Pancreas (tissue), 10 donors: ENCODE results near the gene VDAC1. TPM values are rescaled to one million over a fixed set of nuclear protein-coding genes. Genes with fewer than 3 reads are reported as not detected.

Source experiments
- ATAC-seq, 4 donors: fragments of 200-7000 bp; cut with Tn5 transposase; one replicate each; pipeline versions ENCODE4 v1.8.0 to v1.9.1; 2020; ENCODE audit warnings: mild to moderate bottlenecking in 4 of 4, moderate library complexity in 4 of 4
- DNase-seq, 6 donors: peaks; one replicate each; pipeline ENCODE4 v3.0.0-alpha.2; 2020
- FAIRE-seq: peaks from 2 replicates; lab custom pipeline; 2012; peaks lifted over from hg19 to GRCh38; lab: Jason Lieb, UNC
- H3K27ac ChIP-seq, 4 donors: fragments of 200-600 bp; sonication (generic); 1 replicate in 3 of 4; 2 replicates in 1 of 4; pipeline versions ENCODE4 v1.5.0 to v1.8.0; 2020
- H3K27me3 ChIP-seq, 4 donors: fragments of 200-600 bp; one replicate each; pipeline ENCODE4 v1.8.0; 2021
- H3K36me3 ChIP-seq, 3 donors: fragments of 200-600 bp; sonication (generic) in 1 of 3; one replicate each; pipeline versions ENCODE4 v1.5.0 to v1.8.0; 2020 to 2021
- H3K4me1 ChIP-seq, 3 donors: fragments of 200-600 bp; one replicate each; pipeline ENCODE4 v1.8.0; 2021
- H3K4me3 ChIP-seq, 4 donors: fragments of 200-600 bp; sonication (generic) in 2 of 4; one replicate each; pipeline versions ENCODE4 v1.5.0 to v1.8.0; 2020 to 2021
- H3K9me3 ChIP-seq, 4 donors: fragments of 200-600 bp; one replicate each; pipeline ENCODE4 v1.8.0; 2021
- CTCF ChIP-seq, 4 donors: fragments of 200-600 bp; sonication (generic) in 3 of 4; IDR thresholded peaks; one replicate each; pipeline versions ENCODE4 v1.5.0 to v1.8.0; 2021; ENCODE audit warnings: antibody characterized with exemption in 4 of 4
- WGBS, 2 donors: extraction: QIAGEN DNeasy Blood & Tissue Kit; methylation state at CpG; one replicate each; pipeline ENCODE4 v1.1.7; 2013; 5-methylcytosine and 5-hydroxymethylcytosine counted together
- intact Hi-C, 3 donors: fragments of 100-400 bp; cut with DNase I; formaldehyde crosslinking; loops; one replicate each; pipeline versions ENCODE4 v1.11.1 to v1.14.2; 2022
- polyA plus RNA-seq, 2 donors: library from polyadenylated mRNA; stranded (reverse); fragments of 200-250 nt; gene quantifications; one replicate each; pipeline ENCODE4 v1.2.3, GENCODE V29; 2013
- total RNA-seq, 6 donors: library from RNA; stranded (reverse); fragmentation: NEBNext Ultra II Directional in 4 of 6; extraction: Animal tissue kit (Norgen Biotek cat#: 25700) in 4 of 6; gene quantifications; one replicate each; pipeline versions ENCODE4 v1.2.1 to v1.2.4, GENCODE V29; 2021 to 2023
- donor health status: healthy with polysubstance abuse.
- donor health status: DM: no; HTN: no; CAD: no; lungs with moderate emphysema.
- donor health status: DM: no; HTN: no; CAD: no.
- donor health status: control.
- donor health status: control.
- donor health status: Bipolar disorder and iron deficiency.
- donor health status: DM: yes; HTN: yes; CAD: no.
- donor health status: DM: no; HTN: no; CAD: no.
- donor health status: DM: no; HTN: no; CAD: no.
- donor health status: DM: yes; HTN: yes; CAD: no.

The VDAC1 gene
- total and polyA plus RNA-seq, 8 donors, result 41.8 to 87.8 (median 63.4) TPM

DNA sequence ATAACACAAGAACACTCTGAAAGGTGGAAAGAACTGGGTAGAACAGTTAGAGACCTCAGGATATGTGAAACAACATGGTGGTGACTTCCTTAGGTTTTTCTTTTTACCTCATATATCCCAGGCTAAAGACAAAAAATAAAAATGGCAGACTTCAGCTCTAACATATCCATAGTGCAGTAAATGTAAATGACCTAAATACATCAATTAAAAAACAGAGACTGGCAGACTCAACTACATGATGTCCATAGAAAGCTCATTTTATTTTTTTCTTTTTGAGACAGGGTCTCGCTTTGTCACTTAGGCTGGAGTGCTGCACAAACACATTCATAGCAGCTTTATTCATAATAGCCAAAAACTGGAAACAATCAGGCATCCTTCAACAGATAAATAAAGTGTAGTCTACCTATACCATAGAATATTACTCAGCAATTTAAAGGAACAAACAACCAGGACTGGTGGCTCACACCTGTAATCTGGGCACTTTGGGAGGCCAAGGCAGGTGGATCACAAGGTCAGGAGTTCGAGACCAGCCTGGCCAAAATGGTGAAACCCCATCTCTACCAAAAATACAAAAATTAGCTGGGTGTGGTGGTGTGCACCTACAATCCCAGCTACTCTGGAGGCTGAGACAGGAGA is 41.2 kb downstream of the VDAC1 start:
- Histone ChIP-seq H3K27me3 (no peaks in the 10 kb centered on the region), H3K4me3 (no peak overlapping the region), H3K27ac (peak overlapping the region in 1 of 4 donors; percentile 8), H3K4me1 (peaks cover 0 to 8% (median 0%) of the 10 kb centered on the region in 3 donors), H3K9me3 (no peaks in the 10 kb centered on the region), H3K36me3 (no peaks in the 10 kb centered on the region)
- DNase-seq (no peak), FAIRE-seq (no peak), ATAC-seq (no peak)
- WGBS, 2 donors, result 94 to 96% methylated on average over 2 of the region's 2 CpGs
- intact Hi-C loops, result no loop called here
- TF ChIP-seq CTCF (IDR thresholded peaks at IDR 0.05), result no peak

- Histone ChIP-seq H3K27ac (peak overlapping the region in 1 of 4 donors; percentile 8), H3K27me3 (no peaks in the 10 kb centered on the region), H3K36me3 (peaks cover 0 to 3% (median 0%) of the 10 kb centered on the region in 3 donors), H3K4me3 (no peak overlapping the region), H3K4me1 (peaks cover 0 to 8% (median 0%) of the 10 kb centered on the region in 3 donors), H3K9me3 (no peaks in the 10 kb centered on the region)
- intact Hi-C loops, result no loop called here
- DNase-seq (no peak), ATAC-seq (no peak), FAIRE-seq (no peak)
- WGBS, 2 donors, result 64 to 66% methylated on average over 2 of the region's 2 CpGs
- TF ChIP-seq CTCF (IDR thresholded peaks at IDR 0.05), result no peak
Measured at GRCh38 chr5:133962801-133963476, 41.8 kb downstream of the VDAC1 start.

DNA sequence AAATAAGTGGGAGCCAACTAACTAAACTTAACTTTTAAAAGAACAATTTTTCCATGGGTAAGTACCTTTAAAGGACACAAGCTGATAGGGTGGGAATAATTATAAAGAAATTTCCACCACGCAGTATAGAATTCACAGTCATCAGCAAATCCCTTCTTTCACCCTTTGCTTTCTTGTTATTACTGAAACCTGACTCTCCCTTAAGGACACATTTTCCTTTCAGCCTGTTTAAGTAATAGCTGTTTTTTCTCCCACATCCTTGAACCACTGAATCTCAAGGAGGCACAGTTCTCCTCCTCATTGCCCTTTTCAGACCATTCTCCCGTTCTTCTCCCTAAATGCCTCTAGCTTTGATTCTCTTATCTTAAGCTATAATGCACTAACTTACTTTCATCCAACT is 42.6 kb downstream of the VDAC1 start:
- Histone ChIP-seq H3K4me3 (no peak overlapping the region), H3K9me3 (no peaks in the 10 kb centered on the region), H3K27ac (no peak overlapping the region), H3K4me1 (peaks cover 0 to 4% (median 0%) of the 10 kb centered on the region in 3 donors), H3K27me3 (no peaks in the 10 kb centered on the region), H3K36me3 (peaks cover 0 to 8% (median 0%) of the 10 kb centered on the region in 3 donors)
- no peak for FAIRE-seq
- DNase-seq, result no peak
- TF ChIP-seq CTCF (IDR thresholded peaks at IDR 0.05), result no peak
- intact Hi-C loops, result no loop called here
- ATAC-seq, result no peak
- WGBS, 2 donors, result 71 to 76% methylated on average over 2 of the region's 2 CpGs

DNA sequence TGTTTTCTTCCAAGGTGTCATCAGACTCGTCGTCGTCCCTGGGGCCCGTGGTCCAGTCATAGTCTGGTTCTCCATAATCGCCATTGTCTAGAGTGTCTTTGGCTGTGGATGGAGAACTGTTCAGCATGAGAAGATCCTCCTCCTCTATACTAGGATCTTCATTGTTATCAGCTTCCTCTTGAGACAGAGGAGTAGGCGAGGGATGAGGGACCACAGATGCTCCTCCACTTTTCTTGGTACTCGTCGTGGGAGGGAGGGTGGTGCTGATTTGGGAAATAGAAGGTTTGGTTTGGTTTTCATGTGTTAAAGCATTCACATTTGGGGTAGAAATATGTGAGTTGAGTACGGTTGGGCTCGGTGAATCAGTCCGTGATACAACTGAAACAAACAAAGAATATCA is 45.1 kb downstream of the VDAC1 start:
- no peaks in the 10 kb centered on the region for H3K9me3 ChIP-seq
- intact Hi-C loops, result no loop called here
- FAIRE-seq, result no peak
- no peaks in the 10 kb centered on the region for H3K27me3 ChIP-seq
- peaks cover 0 to 8% (median 0%) of the 10 kb centered on the region in 3 donors for H3K36me3 ChIP-seq
- WGBS, 2 donors, result 79 to 80% methylated on average over 11 of the region's 11 CpGs
- peaks cover 0 to 7% (median 4%) of the 10 kb centered on the region in 3 donors for H3K4me1 ChIP-seq
- DNase-seq, result no peak
- no peak overlapping the region for H3K4me3 ChIP-seq
- no peak for ATAC-seq
- H3K27ac ChIP-seq, result no peak overlapping the region
- TF ChIP-seq CTCF (IDR thresholded peaks at IDR 0.05), result no peak

DNA sequence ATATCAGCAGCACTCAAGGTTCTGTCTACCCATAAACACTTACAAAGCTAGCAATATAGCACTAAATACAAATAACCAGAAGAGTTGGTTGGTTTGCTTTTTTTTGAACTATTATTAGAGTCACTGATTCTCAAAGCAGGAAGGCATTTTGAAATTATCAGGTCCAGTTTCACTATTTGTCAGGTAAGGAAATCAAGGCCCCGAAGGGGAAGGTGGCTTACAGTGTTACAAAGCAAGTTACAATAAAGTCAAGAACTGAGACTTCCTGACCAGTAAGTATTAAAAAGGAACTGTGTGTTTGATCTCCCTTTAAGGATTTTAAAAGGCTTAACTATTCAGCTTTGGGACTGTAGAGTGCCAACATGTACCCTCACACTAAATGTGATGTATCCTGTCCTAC is 47.2 kb downstream of the VDAC1 start:
- H3K9me3 ChIP-seq, result no peaks in the 10 kb centered on the region
- peaks cover 0 to 7% (median 4%) of the 10 kb centered on the region in 3 donors for H3K4me1 ChIP-seq
- TF ChIP-seq CTCF (IDR thresholded peaks at IDR 0.05), result no peak
- no peak for ATAC-seq
- H3K27me3 ChIP-seq, result no peaks in the 10 kb centered on the region
- peaks cover 0 to 8% (median 0%) of the 10 kb centered on the region in 3 donors for H3K36me3 ChIP-seq
- H3K4me3 ChIP-seq, result no peak overlapping the region
- no peak overlapping the region for H3K27ac ChIP-seq
- intact Hi-C loops, result no loop called here
- WGBS, 2 donors, result 87 to 98% methylated on average over 1 of the region's 1 CpG
- DNase-seq, result no peak
- no peak for FAIRE-seq
